GM23248 (cell line): Measurements from ENCODE around the gene ACE2. TPM values are rescaled to one million over a fixed set of nuclear protein-coding genes. Genes with fewer than 3 reads are reported as not detected.

Experiments used
- DNase-seq: peaks from one replicate; pipeline ENCODE4 v3.0.0-alpha.2; 2015
- H2AFZ ChIP-seq: fragments of 200-600 bp; sonication (generic); 2 replicates; pipeline ENCODE4 v1.6.1; 2016; ENCODE audit warnings: antibody characterized with exemption
- H3F3A ChIP-seq: fragments of 200-600 bp; sonication (generic); 2 replicates; pipeline ENCODE4 v1.6.1; 2016; ENCODE audit warnings: mild to moderate bottlenecking, antibody characterized with exemption, mixed run types; ENCODE audit not compliant: insufficient read depth
- H3K27ac ChIP-seq: fragments of 200-600 bp; sonication (generic); 2 replicates; pipeline ENCODE4 v1.5.1; 2016; ENCODE audit warnings: mild to moderate bottlenecking
- H3K27me3 ChIP-seq: fragments of 200-600 bp; sonication (generic); replicated peaks from 2 replicates; pipeline ENCODE4 v1.6.1; 2016; ENCODE audit warnings: mild to moderate bottlenecking; ENCODE audit not compliant: insufficient read depth
- H3K36me3 ChIP-seq: fragments of 200-600 bp; sonication (generic); 2 replicates; pipeline ENCODE4 v1.6.1; 2016; ENCODE audit warnings: low read depth, mild to moderate bottlenecking
- H3K4me1 ChIP-seq: fragments of 200-600 bp; sonication (generic); 2 replicates; pipeline ENCODE4 v1.6.1; 2016; ENCODE audit warnings: mild to moderate bottlenecking; ENCODE audit not compliant: insufficient read depth
- H3K4me2 ChIP-seq: fragments of 200-600 bp; sonication (generic); one replicate; pipeline ENCODE4 v1.6.1; 2016; ENCODE audit warnings: mild to moderate bottlenecking; ENCODE audit not compliant: unreplicated experiment
- H3K4me3 ChIP-seq: fragments of 200-600 bp; sonication (generic); 2 replicates; pipeline ENCODE4 v1.5.1; 2016; ENCODE audit warnings: mild to moderate bottlenecking
- H3K79me2 ChIP-seq: fragments of 200-600 bp; sonication (generic); 2 replicates; pipeline ENCODE4 v1.6.1; 2016; ENCODE audit warnings: mild to moderate bottlenecking; ENCODE audit not compliant: insufficient read depth
- H3K9ac ChIP-seq: fragments of 200-600 bp; sonication (generic); 2 replicates; pipeline ENCODE4 v1.6.1; 2016; ENCODE audit warnings: mild to moderate bottlenecking
- H3K9me2 ChIP-seq: fragments of 200-600 bp; sonication (generic); 2 replicates; pipeline ENCODE4 v1.6.1; 2016; ENCODE audit warnings: mixed run types, mild to moderate bottlenecking, moderate library complexity; ENCODE audit not compliant: insufficient read depth
- H3K9me3 ChIP-seq: fragments of 200-600 bp; sonication (generic); one replicate; pipeline ENCODE4 v1.6.1; 2017; ENCODE audit warnings: low read depth
- H4K20me1 ChIP-seq: fragments of 200-600 bp; sonication (generic); 2 replicates; pipeline ENCODE4 v1.6.0; 2016; ENCODE audit not compliant: insufficient read depth
- EZH2 ChIP-seq: fragments of 200-600 bp; sonication (generic); IDR thresholded peaks from 2 replicates; pipeline ENCODE4 v1.6.1; 2018; ENCODE audit warnings: antibody characterized with exemption, mild to moderate bottlenecking; ENCODE audit not compliant: insufficient read depth, poor library complexity, severe bottlenecking
- EZH2phosphoT487 ChIP-seq: fragments of 200-600 bp; sonication (generic); IDR thresholded peaks from 2 replicates; pipeline ENCODE4 v1.6.1; 2018; ENCODE audit warnings: antibody characterized with exemption, moderate library complexity, mild to moderate bottlenecking, low read depth; ENCODE audit not compliant: insufficient read depth
- WGBS, 2 experiments: methylation state at CpG; one replicate each; pipeline ENCODE4 v1.1.6; 2015 to 2017; ENCODE audit warnings: low lambda C conversion rate in 2 of 2, low coverage in 1 of 2; ENCODE audit errors: missing lambda C conversion rate in 2 of 2; 5-methylcytosine and 5-hydroxymethylcytosine counted together
- in situ Hi-C: fragments of 300-500 bp; cut with MboI; formaldehyde crosslinking; loops from 2 replicates; pipeline ENCODE4 v1.15.0; 2020
- polyA plus RNA-seq: library from polyadenylated mRNA; unstranded; fragments of >200 nt; fragmentation: Nextera tagmentation; extraction: Ambion mirVana; gene quantifications from 2 replicates; pipeline ENCODE4 v1.2.1, GENCODE V29; 2016
- total RNA-seq: library from RNA; depleted of rRNA; stranded (reverse); fragments of >200 nt; shearing (Covaris generic); gene quantifications from 2 replicates; pipeline ENCODE4 v1.2.3, GENCODE V29; 2014

Gene ACE2
- total and polyA plus RNA-seq, 2 experiments from 2014 or later: not detected

DNA sequence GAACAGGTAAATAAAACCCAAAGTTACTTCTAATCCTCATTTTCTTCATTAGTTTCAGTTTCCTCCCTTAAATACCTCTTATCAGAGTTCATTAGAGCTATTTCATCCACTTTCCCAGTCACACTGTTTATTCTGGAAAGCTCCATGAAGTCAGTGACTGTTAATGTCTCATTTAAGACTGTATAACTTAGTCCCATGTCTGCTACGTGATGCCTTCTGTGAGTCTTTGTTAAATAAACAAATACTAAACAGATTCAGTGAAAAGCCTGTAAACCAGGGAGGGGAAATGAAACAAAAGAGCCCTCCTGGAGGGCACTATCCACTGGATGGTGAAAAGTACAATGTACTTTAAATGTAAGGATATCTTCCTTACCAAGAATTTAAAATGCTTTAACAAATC lies 24.7 kb downstream of the ACE2 start:
- Histone ChIP-seq H2AFZ (no peak overlapping the region), H3K9me3 (no peaks in the 10 kb centered on the region), H3K27ac (no peak overlapping the region), H4K20me1 (no peaks in the 10 kb centered on the region), H3K79me2 (no peaks in the 10 kb centered on the region), H3K36me3 (no peaks in the 10 kb centered on the region), H3K4me2 (no peak overlapping the region), H3K27me3 (no peaks in the 10 kb centered on the region), H3F3A (no peaks in the 10 kb centered on the region), H3K4me1 (no peaks in the 10 kb centered on the region), H3K4me3 (no peak overlapping the region), H3K9me2 (no peaks in the 10 kb centered on the region), H3K9ac (no peak overlapping the region)
- 10 to 40% methylated on average over 1 of the region's 1 CpG for WGBS, 2 experiments
- TF ChIP-seq EZH2phosphoT487 (no peak), EZH2 (no peak)
- DNase-seq: no peak
- in situ Hi-C loops: no loop called here

DNA sequence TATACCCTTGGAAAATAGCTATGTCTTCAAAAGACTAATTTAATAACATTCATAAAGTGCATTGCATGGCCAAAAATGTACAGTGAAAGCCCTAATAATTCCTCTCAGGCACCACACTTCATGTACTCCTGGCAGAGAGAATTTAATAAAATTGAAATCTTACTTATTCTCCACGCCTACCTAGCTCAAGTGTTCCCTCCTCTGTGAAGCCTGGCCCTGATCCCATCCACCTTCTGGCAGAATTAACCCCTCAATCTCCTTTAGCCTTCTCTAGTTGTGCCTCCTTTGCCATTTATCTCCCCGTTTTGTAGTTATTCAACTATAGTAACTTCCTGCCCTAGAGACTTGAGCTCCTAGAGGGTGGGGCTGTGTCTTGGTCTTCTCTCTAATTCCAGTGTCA lies 26.7 kb downstream of the ACE2 start:
- H3F3A ChIP-seq: no peaks in the 10 kb centered on the region
- H3K27ac ChIP-seq: no peak overlapping the region
- no peaks in the 10 kb centered on the region for H3K36me3 ChIP-seq
- no peaks in the 10 kb centered on the region; the same call in 1 of the 2 replicates for H3K27me3 ChIP-seq
- no peaks in the 10 kb centered on the region for H4K20me1 ChIP-seq
- no peak overlapping the region for H3K4me3 ChIP-seq
- no peak overlapping the region for H3K9ac ChIP-seq
- no peak overlapping the region for H3K4me2 ChIP-seq
- H3K9me2 ChIP-seq: no peaks in the 10 kb centered on the region
- 6 to 7% methylated on average over 2 of the region's 2 CpGs for WGBS, 2 experiments
- no peak for TF ChIP-seq EZH2phosphoT487
- TF ChIP-seq EZH2: no peak
- no peaks in the 10 kb centered on the region for H3K79me2 ChIP-seq
- in situ Hi-C loops: no loop called here
- no peaks in the 10 kb centered on the region for H3K4me1 ChIP-seq
- H2AFZ ChIP-seq: no peak overlapping the region
- no peak for DNase-seq
- no peaks in the 10 kb centered on the region for H3K9me3 ChIP-seq

DNA sequence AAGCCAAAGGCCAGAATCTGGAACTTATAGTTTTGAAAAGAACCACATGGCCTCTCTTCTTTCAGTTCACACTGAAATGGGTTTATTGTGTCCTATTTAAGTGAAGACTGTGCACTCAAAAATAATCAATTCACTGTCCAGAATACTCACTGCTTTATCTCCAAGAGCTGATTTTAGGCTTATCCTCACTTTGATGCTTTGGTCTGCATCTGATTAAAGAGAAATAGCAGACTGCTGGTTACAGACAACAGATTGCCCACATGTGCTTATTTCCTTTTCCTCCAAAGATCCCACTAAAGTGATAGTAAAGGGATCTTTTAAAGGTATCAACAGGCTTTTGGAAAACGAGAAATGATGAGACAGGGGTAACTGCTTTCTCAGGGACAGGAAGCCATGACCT lies 30.6 kb downstream of the ACE2 start:
- Histone ChIP-seq H3K27me3 (no peaks in the 10 kb centered on the region; the same call in 1 of the 2 replicates), H2AFZ (no peak overlapping the region), H3K4me2 (no peak overlapping the region), H3K79me2 (no peaks in the 10 kb centered on the region), H3K36me3 (no peaks in the 10 kb centered on the region), H3K9ac (no peak overlapping the region), H3K4me3 (no peak overlapping the region), H3F3A (no peaks in the 10 kb centered on the region), H3K27ac (no peak overlapping the region), H4K20me1 (no peaks in the 10 kb centered on the region), H3K4me1 (no peaks in the 10 kb centered on the region), H3K9me2 (no peaks in the 10 kb centered on the region), H3K9me3 (no peaks in the 10 kb centered on the region)
- 6 to 9% methylated on average over 1 of the region's 1 CpG for WGBS, 2 experiments
- in situ Hi-C loops: no loop called here
- DNase-seq: no peak
- TF ChIP-seq EZH2 (no peak), EZH2phosphoT487 (no peak)

DNA sequence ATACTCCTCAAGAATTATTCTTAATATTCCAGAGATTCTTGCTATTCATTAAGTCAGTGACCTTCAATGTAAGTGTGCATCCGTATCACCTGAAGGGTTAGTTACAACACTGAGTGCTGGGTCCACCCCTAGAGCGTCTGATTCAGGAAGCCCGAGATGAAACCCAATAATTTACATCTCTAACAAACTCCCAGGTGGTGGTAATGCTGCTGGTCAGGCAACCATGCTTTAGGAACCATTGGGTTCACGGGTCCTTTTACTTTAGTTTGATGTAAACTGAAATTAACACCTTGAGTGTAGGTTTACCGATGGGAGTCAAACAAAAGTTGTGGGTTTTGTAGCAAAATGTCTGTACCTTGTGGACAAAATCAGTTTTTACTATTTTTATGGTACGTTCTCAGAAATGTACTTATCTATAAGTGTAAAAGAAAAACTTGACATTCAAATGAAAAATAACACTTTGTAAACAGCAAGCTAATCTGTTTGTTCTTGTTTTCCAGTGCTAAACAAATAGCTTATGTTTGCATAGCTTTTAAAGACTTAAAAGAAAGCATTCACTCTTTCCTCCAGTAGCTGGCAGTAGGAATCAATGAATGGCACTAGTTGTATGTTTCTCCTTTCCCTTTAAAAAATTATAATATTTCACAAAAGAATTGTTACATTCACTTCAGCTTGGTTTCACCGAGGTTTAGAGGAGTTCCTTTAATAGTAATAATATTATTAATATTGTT lies 32.7 kb downstream of the ACE2 start:
- Histone ChIP-seq H3K9me3 (no peaks in the 10 kb centered on the region), H3K4me1 (no peaks in the 10 kb centered on the region), H3K9me2 (no peaks in the 10 kb centered on the region), H3K4me2 (no peak overlapping the region), H2AFZ (no peak overlapping the region), H3F3A (no peaks in the 10 kb centered on the region), H3K79me2 (no peaks in the 10 kb centered on the region), H3K4me3 (no peak overlapping the region), H4K20me1 (no peaks in the 10 kb centered on the region), H3K9ac (no peak overlapping the region), H3K27ac (no peak overlapping the region), H3K27me3 (no peaks in the 10 kb centered on the region; the same call in 1 of the 2 replicates), H3K36me3 (no peaks in the 10 kb centered on the region)
- no peak for DNase-seq
- 30 to 42% methylated on average over 7 of the region's 7 CpGs for WGBS, 2 experiments
- in situ Hi-C loops: no loop called here
- no peak for TF ChIP-seq EZH2phosphoT487
- no peak for TF ChIP-seq EZH2

DNA sequence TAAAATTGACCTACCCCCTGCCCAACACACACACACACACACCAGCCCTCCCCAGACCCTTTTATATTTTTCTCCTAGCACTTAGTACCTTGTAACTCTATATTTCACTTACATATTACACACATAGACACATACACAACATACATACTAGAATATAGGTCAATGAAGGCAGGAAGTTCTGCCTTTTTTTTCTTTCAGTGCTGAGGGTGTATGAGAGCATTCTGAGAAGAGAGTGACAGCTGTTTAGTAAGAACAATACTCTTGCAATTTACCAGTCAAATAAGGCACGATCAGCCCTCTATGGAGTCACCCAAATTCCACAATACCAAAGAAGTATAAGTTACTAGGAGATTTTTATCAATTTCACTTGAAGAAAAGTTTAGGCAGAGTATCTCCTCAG lies 33.5 kb downstream of the ACE2 start:
- TF ChIP-seq EZH2phosphoT487 (no peak), EZH2 (no peak)
- no peaks in the 10 kb centered on the region for H4K20me1 ChIP-seq
- no peak overlapping the region for H2AFZ ChIP-seq
- H3K36me3 ChIP-seq: no peaks in the 10 kb centered on the region
- H3K27ac ChIP-seq: no peak overlapping the region
- no peaks in the 10 kb centered on the region for H3K9me3 ChIP-seq
- no peak for DNase-seq
- no peaks in the 10 kb centered on the region for H3K4me1 ChIP-seq
- no peak overlapping the region for H3K4me3 ChIP-seq
- no peaks in the 10 kb centered on the region for H3F3A ChIP-seq
- H3K4me2 ChIP-seq: no peak overlapping the region
- no peaks in the 10 kb centered on the region for H3K79me2 ChIP-seq
- no peaks in the 10 kb centered on the region for H3K9me2 ChIP-seq
- 0 to 7% methylated on average over 1 of the region's 1 CpG for WGBS, 2 experiments
- H3K27me3 ChIP-seq: no peaks in the 10 kb centered on the region; the same call in 1 of the 2 replicates
- in situ Hi-C loops: no loop called here
- H3K9ac ChIP-seq: no peak overlapping the region
